Measurements from ENCODE around the gene RNF130. TPM values are rescaled to one million over a fixed set of nuclear protein-coding genes. Genes with fewer than 3 reads are reported as not detected.

RNF130 gene
- total RNA-seq, 4 donors from 2014 or later: 161 to 309 (median 212) TPM

DNA sequence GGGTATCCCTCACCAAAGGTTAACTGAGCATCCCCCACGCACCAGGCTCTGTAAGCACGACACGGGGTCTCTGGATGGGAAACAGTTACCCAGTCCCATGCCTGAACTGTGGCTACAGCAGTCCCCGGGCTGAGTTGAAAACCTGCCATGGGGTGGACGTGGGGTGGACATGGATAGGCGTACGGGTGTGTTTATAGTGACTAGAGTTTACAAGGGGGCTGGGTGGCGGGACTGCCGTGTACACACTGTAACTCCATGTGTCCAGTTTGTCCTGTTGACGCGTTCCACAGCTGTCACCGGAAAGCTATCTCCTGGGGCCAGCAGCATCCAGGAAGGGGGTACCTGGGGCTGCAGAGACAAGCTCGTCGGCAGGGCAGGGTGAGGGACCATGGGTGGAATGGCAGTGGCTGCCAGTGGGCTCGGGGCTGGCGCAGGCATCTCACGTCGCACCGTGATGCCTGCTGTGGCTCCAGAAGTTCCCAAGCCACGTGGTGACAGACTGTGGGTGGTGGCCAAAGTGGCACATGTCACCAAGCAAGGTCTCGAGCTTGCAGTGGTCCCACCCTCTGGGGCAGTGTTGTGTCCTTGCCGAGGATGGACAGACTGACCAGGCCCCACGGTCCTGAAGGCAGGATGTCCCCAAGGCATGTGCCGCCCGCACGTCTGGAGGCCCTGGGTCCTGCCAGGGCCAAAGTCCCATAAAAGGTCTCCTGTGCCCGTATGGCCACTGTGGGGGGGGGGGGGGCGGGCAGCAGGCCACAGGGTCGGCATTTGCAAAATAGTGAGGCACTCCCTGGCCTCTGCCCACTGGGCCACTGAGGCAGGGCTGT, 29.3 kb upstream of the RNF130 start:
- TF ChIP-seq CTCF (IDR thresholded peaks at IDR 0.05; ENCODE audit: low read depth): no peak

DNA sequence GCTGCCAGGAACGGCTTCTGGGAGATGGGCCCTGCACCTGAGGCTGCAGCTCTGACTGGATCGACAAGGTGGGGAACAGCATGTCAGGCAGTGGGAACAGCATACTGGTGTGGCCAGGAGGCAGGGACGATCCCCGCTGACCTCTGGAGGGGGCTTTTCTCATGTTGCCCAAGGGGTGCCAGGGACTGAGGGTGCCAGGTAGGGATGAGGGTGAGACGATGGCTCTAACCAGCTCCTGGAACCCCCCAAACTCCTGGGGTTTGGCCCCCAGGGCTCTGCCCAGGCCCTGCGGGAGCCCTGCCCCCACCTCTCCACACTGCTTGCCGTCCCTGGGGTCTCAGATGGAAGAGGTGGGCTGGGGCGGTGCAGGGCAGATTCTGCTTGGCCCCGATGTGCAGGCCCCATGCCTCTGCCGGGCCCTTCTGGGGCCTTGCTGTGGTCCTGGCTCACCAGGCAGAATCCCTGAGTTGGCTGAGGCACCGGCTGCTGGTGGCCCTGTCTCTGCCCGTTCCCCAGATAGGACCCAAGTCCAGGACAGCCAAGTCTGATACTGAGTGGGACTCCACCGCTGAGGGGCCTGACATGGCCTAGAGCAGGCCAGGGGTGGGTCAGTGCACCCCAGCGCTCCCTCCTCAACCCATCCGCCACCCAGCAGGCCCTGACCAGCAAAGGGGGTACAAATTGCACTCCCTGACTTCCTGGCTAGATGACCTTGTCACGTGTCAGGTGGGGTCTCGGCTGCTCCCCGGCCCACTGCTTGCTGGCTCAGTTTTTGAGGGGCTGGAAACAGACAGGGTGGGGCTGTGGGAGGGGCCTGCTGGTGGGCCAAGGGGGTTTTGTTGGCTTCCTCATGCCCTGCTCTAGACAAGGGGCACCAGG, 28.4 kb upstream of the RNF130 start:
- TF ChIP-seq CTCF (IDR thresholded peaks at IDR 0.05; ENCODE audit: low read depth): no peak

DNA sequence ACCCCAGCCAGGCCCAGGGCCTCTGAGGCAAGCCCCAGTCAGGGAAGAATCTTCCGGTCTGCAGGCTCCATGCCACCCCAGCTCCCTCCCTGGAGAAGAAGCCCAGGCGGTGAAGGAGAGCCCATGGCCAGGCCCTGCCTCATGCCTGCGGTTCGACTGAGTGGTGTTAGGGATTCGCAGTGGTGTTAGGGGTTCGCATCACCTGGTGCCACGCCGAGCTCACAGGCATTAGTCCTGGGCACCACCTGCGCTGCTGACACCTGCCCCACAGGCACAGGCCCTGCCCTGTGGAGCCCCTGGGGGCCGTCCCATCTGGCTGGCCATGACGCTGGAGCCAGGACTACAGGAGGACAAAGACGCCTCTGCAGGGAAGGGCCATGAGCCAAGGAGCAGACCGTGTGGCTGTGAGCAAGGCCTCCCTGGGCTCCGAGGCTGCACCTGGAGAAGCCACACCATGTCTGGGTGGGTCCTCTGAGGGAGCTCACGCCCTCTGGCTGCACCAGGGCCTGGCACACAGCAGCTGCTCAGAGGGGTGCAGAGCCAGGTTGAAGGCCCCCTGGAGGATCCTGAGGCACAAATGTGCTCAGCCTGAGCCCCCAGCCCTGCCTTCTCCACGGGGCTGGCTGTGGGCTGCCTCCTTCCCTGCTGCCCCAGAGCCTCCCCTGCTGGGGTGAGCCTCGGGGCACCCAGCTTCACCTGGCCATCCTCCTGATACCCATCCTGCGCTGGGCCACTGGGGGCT, 27.6 kb upstream of the RNF130 start:
- TF ChIP-seq CTCF (IDR thresholded peaks at IDR 0.05; ENCODE audit: low read depth): no peak

DNA sequence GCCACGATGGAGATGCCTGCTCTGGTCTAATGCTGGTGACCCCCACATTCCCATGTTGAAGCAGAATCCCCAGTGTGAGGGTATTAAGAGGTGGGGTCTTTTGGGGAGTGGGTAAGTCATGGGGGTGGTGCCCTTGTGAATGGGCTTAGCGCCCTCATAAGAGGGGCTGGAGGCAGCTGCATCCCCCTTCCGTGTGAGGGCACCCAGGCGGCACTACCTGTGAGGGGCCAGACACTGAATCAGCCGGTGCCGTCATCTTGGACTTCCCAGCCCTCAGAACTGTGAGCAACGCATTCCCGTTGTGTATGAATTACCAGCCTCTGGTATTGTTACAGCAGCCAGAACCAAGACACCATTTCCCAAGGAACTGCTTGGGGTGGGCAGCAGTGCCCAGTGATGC, 27.0 kb upstream of the RNF130 start:
- TF ChIP-seq CTCF (IDR thresholded peaks at IDR 0.05; ENCODE audit: low read depth): no peak

DNA sequence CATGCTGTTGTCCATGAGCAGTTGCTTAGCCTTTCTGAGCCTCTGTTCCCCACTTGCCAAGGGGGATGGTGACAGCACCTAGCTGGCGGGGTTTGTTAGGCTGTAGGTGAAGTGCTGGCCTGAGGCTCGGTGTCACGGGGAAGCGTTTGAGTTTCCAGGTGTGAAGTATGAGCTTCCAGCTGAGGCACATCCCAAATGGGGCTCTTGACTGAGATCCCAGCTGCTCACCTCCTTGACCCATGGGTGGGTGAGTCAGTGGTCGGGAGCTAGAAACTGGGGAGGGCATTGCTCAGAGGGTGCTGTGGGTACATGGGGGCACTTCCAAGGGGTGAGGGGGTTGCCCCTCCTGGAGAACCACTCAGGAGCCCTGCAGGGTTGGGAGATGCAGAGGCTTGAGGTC, 26.4 kb upstream of the RNF130 start:
- no peak for TF ChIP-seq CTCF (IDR thresholded peaks at IDR 0.05; ENCODE audit: low read depth)

- TF ChIP-seq CTCF (IDR thresholded peaks at IDR 0.05; ENCODE audit: low read depth): no peak
Observed at GRCh38 chr5:180097163-180097894, 25.8 kb upstream of the RNF130 start.
